Suprapubic skin (tissue), 4 donors: ENCODE measurements around the gene SPECC1. TPM values are rescaled to one million over a fixed set of nuclear protein-coding genes. Genes with fewer than 3 reads are reported as not detected.
A peak's percentile ranks its signal among the peaks of the same experiment; 100 is the strongest.
"Not testable (repeated sequence)": the region's sequence is repeated elsewhere in the genome, so short reads cannot be mapped to it uniquely, and the experiment has no call there.

Experiments
- DNase-seq, 2 donors: peaks; one replicate each; pipeline ENCODE4 v3.0.0-alpha.2; 2019; ENCODE audit warnings: low spot score in 2 of 2
- H3K27ac ChIP-seq: fragments of 200-600 bp; sonication (generic); one replicate; pipeline ENCODE4 v1.5.1; 2019
- H3K27me3 ChIP-seq: fragments of 200-600 bp; sonication (generic); one replicate; pipeline ENCODE4 v1.5.1; 2019
- H3K36me3 ChIP-seq: fragments of 200-600 bp; sonication (generic); one replicate; pipeline ENCODE4 v1.5.1; 2019
- H3K4me1 ChIP-seq: fragments of 200-600 bp; sonication (generic); one replicate; pipeline ENCODE4 v1.5.1; 2019
- H3K4me3 ChIP-seq: fragments of 200-600 bp; sonication (generic); one replicate; pipeline ENCODE4 v1.5.1; 2019; ENCODE audit warnings: mild to moderate bottlenecking
- H3K9me3 ChIP-seq: fragments of 200-600 bp; sonication (generic); one replicate; pipeline ENCODE4 v1.5.1; 2019
- EP300 ChIP-seq: sonication (generic); formaldehyde crosslinking; IDR thresholded peaks from one replicate; pipeline ENCODE4 v1.6.1; 2017; ENCODE audit warnings: antibody characterized with exemption
- POLR2A ChIP-seq, 2 donors: fragments of 450-650 bp; IDR thresholded peaks; one replicate each; pipeline ENCODE4 v1.6.1; 2017; ENCODE audit warnings: antibody characterized with exemption in 2 of 2, mild to moderate bottlenecking in 2 of 2, moderate library complexity in 2 of 2
- POLR2AphosphoS5 ChIP-seq, 3 donors: sonication (generic); formaldehyde crosslinking; IDR thresholded peaks; one replicate each; pipeline ENCODE4 v1.6.1; 2017; ENCODE audit warnings: antibody characterized with exemption in 3 of 3
- WGBS: methylation state at CpG from one replicate; pipeline ENCODE4 v1.1.5; 2018; 5-methylcytosine and 5-hydroxymethylcytosine counted together
- total RNA-seq, 4 donors: library from RNA; depleted of rRNA; stranded (reverse); fragments of >200 nt; gene quantifications; one replicate each; pipeline ENCODE4 v1.1.0, GENCODE V29; 2016
- TF ChIP-seq, protein P1 (sequence below), 2 donors: fragments of 200-600 bp in 1 of 2; fragments of 450-650 bp in 1 of 2; sonication (generic) in 1 of 2; IDR thresholded peaks; one replicate each; pipeline ENCODE4 v1.5.1; 2016 to 2019; ENCODE audit warnings: antibody characterized with exemption in 2 of 2, mild to moderate bottlenecking in 1 of 2, moderate library complexity in 1 of 2

The SPECC1 gene
- total RNA-seq, 4 donors from 2014 or later, result 12.2 to 18.1 (median 16.4) TPM

DNA sequence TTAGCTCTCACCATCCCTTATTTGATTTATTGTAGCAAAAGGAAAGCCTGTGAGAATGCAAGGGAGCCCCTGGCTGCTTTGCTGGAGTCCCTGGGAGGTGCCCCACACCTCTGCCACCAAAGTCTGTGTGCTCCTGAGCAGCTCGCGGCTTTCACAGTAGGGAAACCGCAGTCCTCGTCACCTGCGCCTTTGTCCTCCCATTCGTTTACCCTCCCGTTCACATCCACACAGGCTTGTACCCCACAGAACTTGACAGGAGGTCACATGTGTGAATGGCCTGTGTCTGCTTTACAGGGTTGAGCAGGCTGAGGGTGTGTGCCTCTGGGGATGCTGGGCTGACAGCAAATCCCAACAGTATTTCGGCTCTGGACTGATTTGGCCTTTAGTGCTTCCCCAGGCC, 305.7 kb downstream of the SPECC1 start:
- no peak for DNase-seq
- TF ChIP-seq POLR2A (IDR thresholded peaks at IDR 0.05) (no peak), POLR2AphosphoS5 (IDR thresholded peaks at IDR 0.05) (no peak), EP300 (no peak)
- TF ChIP-seq, protein P1, sequence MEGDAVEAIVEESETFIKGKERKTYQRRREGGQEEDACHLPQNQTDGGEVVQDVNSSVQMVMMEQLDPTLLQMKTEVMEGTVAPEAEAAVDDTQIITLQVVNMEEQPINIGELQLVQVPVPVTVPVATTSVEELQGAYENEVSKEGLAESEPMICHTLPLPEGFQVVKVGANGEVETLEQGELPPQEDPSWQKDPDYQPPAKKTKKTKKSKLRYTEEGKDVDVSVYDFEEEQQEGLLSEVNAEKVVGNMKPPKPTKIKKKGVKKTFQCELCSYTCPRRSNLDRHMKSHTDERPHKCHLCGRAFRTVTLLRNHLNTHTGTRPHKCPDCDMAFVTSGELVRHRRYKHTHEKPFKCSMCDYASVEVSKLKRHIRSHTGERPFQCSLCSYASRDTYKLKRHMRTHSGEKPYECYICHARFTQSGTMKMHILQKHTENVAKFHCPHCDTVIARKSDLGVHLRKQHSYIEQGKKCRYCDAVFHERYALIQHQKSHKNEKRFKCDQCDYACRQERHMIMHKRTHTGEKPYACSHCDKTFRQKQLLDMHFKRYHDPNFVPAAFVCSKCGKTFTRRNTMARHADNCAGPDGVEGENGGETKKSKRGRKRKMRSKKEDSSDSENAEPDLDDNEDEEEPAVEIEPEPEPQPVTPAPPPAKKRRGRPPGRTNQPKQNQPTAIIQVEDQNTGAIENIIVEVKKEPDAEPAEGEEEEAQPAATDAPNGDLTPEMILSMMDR (IDR thresholded peaks at IDR 0.05), result no peak
- WGBS, result 83% methylated on average over 8 of the region's 8 CpGs

DNA sequence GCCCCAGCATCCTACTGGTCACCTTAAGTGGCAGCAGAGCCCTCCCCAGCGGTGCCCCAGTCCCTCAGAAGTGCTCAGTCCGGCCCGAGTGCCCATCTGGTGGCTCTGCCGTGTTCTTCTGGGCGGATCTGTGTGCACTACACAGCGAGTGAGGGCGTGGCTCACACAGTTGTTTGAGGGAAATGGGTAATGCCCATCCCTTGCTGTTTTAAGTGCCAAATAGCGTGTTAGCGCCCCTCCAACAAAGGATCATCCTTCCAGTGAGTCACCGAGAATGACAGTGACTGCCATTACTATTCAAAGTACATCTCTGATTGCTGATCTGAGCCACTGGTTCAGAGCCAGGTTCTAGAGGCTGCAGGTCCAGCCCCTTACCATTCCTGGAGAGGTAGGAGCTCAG, 306.2 kb downstream of the SPECC1 start:
- 66% methylated on average over 5 of the region's 10 CpGs for WGBS

More for the DNA sequence above, 305.7 kb downstream of the SPECC1 start:
- no peaks in the 10 kb centered on the region for H3K9me3 ChIP-seq
- no peak overlapping the region for H3K27ac ChIP-seq
- peaks cover 8% of the 10 kb centered on the region for H3K36me3 ChIP-seq
- H3K4me1 ChIP-seq, result no peaks in the 10 kb centered on the region
- no peaks in the 10 kb centered on the region for H3K27me3 ChIP-seq
- H3K4me3 ChIP-seq, result no peak overlapping the region

DNA sequence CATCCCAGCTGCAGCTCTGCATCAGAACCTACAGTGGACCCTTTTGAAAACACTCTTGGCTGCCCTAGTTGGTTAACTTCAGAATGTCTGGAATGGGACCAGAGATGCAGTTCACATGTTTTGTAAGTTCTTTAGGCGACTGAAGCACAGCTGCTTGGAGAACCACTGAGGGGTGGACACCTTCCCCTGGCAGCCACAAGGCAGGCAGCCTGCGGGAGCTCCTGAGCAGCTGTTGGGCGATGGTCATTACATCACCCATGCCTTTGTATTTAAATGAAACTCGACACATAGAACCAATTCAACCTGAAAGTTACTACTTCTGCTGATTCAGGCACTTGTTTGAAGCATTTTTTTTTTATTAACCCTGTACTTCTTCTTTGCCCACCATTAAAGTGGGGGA, 306.7 kb downstream of the SPECC1 start:
- 84% methylated on average over 4 of the region's 4 CpGs for WGBS
- Histone ChIP-seq H3K4me3 (no peak overlapping the region), H3K4me1 (peaks cover 7% of the 10 kb centered on the region), H3K36me3 (peaks cover 8% of the 10 kb centered on the region), H3K27me3 (no peaks in the 10 kb centered on the region), H3K27ac (no peak overlapping the region), H3K9me3 (no peaks in the 10 kb centered on the region)
- no peak for DNase-seq
- TF ChIP-seq POLR2A (IDR thresholded peaks at IDR 0.05) (no peak), EP300 (no peak), POLR2AphosphoS5 (IDR thresholded peaks at IDR 0.05) (no peak)
- TF ChIP-seq, protein P1 (IDR thresholded peaks at IDR 0.05), result no peak

More for the DNA sequence above, 306.2 kb downstream of the SPECC1 start:
- TF ChIP-seq, protein P1 (IDR thresholded peaks at IDR 0.05), result no peak
- TF ChIP-seq POLR2A (IDR thresholded peaks at IDR 0.05), result no peak
- no peak for TF ChIP-seq POLR2AphosphoS5 (IDR thresholded peaks at IDR 0.05)
- no peak for TF ChIP-seq EP300
- H3K36me3 ChIP-seq, result peaks cover 8% of the 10 kb centered on the region
- no peak overlapping the region for H3K4me3 ChIP-seq
- H3K27ac ChIP-seq, result no peak overlapping the region
- H3K9me3 ChIP-seq, result no peaks in the 10 kb centered on the region
- H3K4me1 ChIP-seq, result peaks cover 2% of the 10 kb centered on the region
- no peaks in the 10 kb centered on the region for H3K27me3 ChIP-seq
- DNase-seq, result no peak

DNA sequence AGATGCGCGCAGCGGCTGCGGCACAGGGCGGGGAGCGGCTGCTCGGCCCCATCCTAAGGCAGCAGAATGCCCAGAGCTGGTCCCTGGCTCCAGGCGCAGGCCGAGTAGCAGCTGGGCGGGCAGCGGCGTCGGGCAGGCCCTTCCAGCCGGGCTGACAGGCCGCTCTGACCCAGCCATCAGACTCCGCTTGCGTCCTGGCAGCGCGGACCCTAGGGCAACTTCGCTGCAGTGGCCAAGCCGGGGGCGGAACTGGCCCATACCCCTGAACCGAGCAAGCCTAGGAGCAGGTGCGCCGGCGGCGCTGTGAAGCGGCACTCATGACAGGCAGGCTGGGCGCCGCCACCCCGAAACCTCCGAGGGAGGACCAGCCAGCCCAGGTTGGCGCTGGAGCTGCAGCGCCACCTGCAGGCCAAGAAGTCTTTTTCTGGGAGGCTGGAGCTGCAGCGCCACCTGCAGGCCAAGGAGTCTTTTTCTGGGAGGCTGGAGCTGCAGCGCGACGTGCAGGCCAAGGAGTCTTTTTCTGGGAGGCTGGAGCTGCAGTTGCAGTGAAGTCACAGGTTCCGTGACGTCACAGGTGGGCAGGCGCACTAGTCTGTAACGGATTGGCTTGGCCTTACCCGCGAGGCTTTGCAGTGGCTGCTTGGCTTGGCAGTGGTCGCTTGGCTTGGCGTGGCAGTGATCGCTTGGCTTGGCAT, 311.5 kb downstream of the SPECC1 start:
- H3K27ac ChIP-seq, H3K36me3 ChIP-seq, H3K4me1 ChIP-seq, H3K27me3 ChIP-seq, H3K9me3 ChIP-seq: not testable (repeated sequence)
- H3K4me3 ChIP-seq, result peak overlapping the region; percentile 38
- WGBS, result 21% methylated on average over 26 of the region's 47 CpGs
- TF ChIP-seq, protein P1 (IDR thresholded peaks at IDR 0.05), result peak; percentile 84 to 95
- DNase-seq, result peak in 1 of 2 donors; percentile 69

DNA sequence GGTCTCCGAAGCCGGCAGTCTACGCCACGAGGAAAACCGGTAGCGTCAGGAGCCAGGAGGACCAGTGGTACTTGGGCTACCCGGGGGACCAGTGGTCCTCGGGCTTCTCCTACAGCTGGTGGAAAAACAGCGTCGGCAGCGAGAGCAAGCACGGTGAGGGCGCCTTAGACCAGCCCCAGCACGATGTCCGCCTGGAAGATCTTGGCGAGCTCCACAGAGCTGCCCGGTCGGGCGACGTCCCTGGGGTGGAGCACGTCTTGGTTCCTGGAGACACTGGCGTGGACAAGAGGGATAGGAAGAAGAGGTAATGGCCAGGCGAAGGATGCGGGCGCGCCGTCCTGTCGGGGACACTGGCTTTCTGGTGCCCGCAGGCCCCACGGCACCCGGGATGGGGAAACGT, 312.2 kb downstream of the SPECC1 start:
- 92% methylated on average over 14 of the region's 32 CpGs for WGBS
- not testable (repeated sequence) for H3K36me3 ChIP-seq, H3K4me3 ChIP-seq, DNase-seq, H3K27me3 ChIP-seq, H3K4me1 ChIP-seq, H3K9me3 ChIP-seq, H3K27ac ChIP-seq

DNA sequence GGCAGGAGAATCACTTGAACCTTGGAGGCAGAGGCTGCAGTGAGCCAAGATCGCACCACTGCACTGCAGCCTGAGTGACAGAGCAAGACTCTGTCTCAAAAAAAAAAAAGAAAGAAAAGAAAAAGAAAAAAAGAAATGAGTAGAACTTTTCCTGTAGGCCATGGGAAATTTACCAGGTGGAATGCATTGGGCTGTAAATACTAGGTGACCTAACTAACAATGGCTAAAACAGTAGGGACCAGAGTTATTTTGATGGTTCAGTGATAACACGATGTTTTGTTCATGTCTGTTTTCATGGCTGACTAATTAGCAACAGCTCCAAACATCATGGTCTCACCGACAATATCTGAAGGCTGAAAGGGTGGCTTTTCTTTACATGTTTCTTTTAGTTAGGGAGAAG, 318.6 kb downstream of the SPECC1 start:
- not testable (repeated sequence) for H3K4me1 ChIP-seq, H3K9me3 ChIP-seq, H3K27ac ChIP-seq, H3K36me3 ChIP-seq, DNase-seq, H3K27me3 ChIP-seq, H3K4me3 ChIP-seq
- 68% methylated on average over 3 of the region's 3 CpGs for WGBS

DNA sequence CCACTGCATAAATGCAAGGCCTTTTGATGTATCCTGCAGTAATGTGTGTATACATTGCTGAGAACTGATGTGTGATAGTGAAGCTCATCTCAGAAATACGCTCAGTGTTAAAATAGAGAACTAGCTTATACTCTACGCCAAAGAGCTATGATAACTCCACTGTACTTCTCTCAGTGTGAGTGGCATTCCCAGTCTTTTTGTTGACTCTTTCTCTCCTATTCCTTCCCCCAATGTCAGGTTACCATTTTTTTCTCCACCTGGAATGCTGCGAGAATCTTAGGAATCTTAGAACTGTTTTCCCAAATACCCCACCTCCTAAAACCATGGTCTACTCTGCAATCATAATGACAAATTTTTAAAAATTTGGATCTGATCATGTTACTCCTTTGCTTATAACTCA, 342.2 kb downstream of the SPECC1 start:
- H3K4me3 ChIP-seq, DNase-seq, H3K27ac ChIP-seq, H3K36me3 ChIP-seq, H3K27me3 ChIP-seq, H3K9me3 ChIP-seq, H3K4me1 ChIP-seq: not testable (repeated sequence)
- no CpG with 5 or more reads among the region's 3 CpGs for WGBS

DNA sequence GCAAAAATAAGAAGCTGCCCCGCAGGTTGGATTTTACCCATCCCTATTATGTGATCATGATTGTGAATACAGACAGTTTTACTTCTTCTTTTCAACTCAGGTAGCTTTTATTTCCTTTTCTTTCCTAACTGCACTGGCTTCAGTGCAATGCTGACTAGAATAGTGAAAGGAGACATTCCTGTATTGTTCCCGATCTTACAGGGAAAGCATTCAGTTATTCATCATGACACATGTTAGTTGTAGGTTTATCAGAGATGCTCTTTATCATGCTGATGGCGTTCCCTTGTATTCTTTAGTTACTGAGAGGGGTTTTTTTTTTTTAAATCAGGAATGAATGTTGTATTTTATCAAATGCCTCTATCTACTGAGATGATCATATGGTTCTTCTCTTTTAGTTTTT, 343.4 kb downstream of the SPECC1 start:
- not testable (repeated sequence) for DNase-seq, H3K36me3 ChIP-seq, H3K4me1 ChIP-seq, H3K27ac ChIP-seq, H3K9me3 ChIP-seq, H3K4me3 ChIP-seq, H3K27me3 ChIP-seq
- 78% methylated on average over 3 of the region's 3 CpGs for WGBS

DNA sequence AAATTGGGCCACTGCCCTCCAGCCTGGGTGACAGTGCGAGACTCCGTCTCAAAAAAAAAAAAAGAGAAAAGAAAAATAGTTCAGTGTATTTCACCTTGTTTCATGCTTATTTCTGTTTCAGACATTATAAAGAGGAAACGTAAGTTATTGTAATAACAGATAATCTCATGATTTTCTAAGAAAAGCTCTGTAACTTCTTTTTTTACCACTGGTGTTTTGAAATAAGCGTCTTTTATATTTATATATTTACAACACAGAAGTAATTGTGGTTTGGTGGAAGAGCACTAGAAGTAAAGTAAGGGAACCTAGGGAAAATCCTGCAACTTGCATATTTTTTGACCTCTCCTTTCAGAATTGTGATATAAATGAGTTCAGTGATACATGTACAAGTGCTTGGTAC, 354.7 kb downstream of the SPECC1 start:
- not testable (repeated sequence) for H3K27me3 ChIP-seq, H3K27ac ChIP-seq, H3K4me1 ChIP-seq, DNase-seq, H3K4me3 ChIP-seq, H3K36me3 ChIP-seq, H3K9me3 ChIP-seq
- WGBS, result 68% methylated on average over 4 of the region's 4 CpGs
